Measurements from ENCODE around the gene TAF12. TPM values are rescaled to one million over a fixed set of nuclear protein-coding genes. Genes with fewer than 3 reads are reported as not detected.
"Not testable (repeated sequence)": the region's sequence is repeated elsewhere in the genome, so short reads cannot be mapped to it uniquely, and the experiment has no call there.

TAF12 gene
- total RNA-seq, 4 donors from 2014 or later, result 15.4 to 25.4 (median 18.4) TPM

DNA sequence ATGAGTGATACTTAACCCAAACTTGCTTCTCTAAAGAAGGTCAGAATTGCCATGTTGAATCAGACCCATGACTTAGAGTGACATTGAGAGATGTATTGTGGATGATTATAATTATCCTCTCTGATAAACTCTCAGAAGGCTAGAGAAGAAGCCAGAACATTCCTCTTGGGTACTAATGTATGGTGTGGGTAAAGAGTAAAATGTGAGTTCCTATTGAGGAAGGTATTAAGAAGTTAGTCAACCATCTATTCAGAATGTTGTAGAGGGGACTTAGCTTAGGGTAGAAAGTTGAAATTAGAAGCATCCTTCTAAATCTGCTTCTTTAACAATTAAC lies 33.0 kb upstream of the TAF12 start:
- no peaks in the 10 kb centered on the region for H3K27me3 ChIP-seq
- no peaks in the 10 kb centered on the region for H3K36me3 ChIP-seq
- no peak overlapping the region for H3K27ac ChIP-seq
- no peak overlapping the region for H3K4me3 ChIP-seq (replicated peaks in 1 of 3)
- intact Hi-C loops (cut with DNase I), result no loop called here
- no peaks in the 10 kb centered on the region for H3K4me1 ChIP-seq
- no peak for DNase-seq
- no peaks in the 10 kb centered on the region for H3K9me3 ChIP-seq
- TF ChIP-seq, protein P1, sequence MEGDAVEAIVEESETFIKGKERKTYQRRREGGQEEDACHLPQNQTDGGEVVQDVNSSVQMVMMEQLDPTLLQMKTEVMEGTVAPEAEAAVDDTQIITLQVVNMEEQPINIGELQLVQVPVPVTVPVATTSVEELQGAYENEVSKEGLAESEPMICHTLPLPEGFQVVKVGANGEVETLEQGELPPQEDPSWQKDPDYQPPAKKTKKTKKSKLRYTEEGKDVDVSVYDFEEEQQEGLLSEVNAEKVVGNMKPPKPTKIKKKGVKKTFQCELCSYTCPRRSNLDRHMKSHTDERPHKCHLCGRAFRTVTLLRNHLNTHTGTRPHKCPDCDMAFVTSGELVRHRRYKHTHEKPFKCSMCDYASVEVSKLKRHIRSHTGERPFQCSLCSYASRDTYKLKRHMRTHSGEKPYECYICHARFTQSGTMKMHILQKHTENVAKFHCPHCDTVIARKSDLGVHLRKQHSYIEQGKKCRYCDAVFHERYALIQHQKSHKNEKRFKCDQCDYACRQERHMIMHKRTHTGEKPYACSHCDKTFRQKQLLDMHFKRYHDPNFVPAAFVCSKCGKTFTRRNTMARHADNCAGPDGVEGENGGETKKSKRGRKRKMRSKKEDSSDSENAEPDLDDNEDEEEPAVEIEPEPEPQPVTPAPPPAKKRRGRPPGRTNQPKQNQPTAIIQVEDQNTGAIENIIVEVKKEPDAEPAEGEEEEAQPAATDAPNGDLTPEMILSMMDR (IDR thresholded peaks at IDR 0.05), result no peak
- no peak for TF ChIP-seq POLR2A (IDR thresholded peaks at IDR 0.05)

DNA sequence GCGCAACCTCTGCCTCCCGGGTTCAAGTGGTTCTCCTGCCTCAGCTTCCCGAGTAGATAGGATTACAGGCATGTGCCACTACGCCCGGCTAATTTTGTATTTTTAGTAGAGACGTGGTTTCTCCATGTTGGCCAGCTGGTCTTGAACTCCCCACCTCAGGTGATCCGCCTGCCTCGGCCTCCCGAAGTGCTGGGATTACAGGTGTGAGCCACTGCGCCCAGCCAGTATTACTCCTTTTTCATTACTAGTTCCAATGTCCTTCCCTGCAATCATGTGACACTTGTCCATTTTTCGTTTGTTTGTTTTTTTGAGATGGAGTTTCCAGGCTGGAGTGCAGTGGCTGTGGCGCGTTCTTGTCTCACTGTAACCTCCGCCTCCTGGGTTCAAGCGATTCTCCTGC lies 30.1 kb upstream of the TAF12 start:
- H3K9me3 ChIP-seq; DNase-seq; H3K27ac ChIP-seq; H3K27me3 ChIP-seq; H3K36me3 ChIP-seq; H3K4me1 ChIP-seq; H3K4me3 ChIP-seq (replicated peaks in 1 of 3); intact Hi-C loops (cut with DNase I): not testable (repeated sequence)
- WGBS, 2 donors, result 94 to 95% methylated on average over 15 of the region's 15 CpGs

DNA sequence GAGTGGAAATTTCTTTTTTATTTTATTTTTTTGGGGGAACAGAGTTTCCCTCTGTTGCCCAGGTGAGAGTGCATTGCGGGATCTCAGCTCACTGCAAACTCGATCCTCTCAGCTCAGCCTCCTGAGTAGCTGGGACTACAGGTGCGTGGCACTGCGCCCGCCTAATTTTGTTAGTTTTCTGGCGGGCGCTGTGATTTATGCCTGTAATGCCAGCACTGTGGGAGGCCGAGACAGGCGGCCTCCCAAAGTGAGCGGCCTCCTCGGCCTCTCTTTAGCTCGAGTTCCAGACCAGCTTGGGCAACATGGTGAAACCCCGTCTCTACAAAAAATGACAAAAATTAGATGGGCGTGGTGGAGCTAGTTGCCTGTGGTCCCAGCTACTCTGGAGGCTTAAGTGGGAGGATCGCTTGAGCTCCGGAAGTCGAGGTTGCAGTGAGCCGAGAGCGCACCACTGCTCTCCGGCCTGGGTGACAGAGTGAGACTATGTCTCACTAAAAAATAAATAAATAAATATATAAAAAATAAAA lies 28.4 kb upstream of the TAF12 start:
- Histone ChIP-seq H3K27me3 (no peaks in the 10 kb centered on the region), H3K36me3 (no peaks in the 10 kb centered on the region), H3K27ac (no peak overlapping the region), H3K4me3 (replicated peaks in 1 of 3) (no peak overlapping the region), H3K4me1 (peaks cover 9 to 16% of the 10 kb centered on the region in 2 donors), H3K9me3 (no peaks in the 10 kb centered on the region)
- TF ChIP-seq, protein P1 (IDR thresholded peaks at IDR 0.05), result no peak
- no peak for TF ChIP-seq POLR2A (IDR thresholded peaks at IDR 0.05)
- no peak for DNase-seq
- intact Hi-C loops (cut with DNase I), result no loop called here
- WGBS, 2 donors, result 95 to 96% methylated on average over 20 of the region's 20 CpGs

DNA sequence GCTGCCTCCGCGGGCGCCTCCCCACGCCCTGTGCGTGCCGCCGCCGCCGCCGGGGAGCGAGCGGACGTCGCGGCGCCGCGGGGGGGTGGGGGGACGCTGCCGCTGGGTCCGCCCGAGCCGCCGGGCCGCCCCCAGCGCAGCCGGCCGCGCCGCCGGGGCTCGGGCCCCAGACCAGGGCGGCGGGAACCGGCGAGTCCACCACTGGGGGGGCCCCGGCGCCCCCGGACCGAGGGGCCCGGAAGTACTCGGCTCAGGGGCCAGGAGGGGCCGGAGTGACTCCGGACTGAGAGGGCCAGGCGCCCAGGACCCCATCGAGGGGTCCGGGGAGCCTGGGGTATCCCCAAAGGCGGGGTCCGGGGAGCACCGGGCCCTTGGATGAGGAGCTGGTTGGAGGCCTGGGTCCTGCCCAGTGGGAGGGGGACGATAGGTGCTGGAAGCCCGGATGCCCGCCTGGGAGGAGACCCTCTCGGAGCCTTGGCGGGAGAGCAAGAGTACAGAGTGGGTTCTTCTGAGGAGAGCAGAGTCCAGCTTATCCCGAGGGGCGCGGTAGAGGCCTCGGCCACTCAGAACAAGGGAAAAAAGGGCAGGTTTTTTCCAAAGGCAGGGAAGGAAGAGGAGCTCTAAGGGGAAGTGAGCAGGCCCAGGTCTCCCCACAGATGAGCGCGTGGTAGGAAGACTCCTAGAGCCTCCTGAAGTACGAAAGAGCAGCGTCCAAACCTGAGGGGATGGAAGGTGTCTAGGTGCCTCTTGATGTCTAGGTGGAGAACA lies 26.3 kb upstream of the TAF12 start:
- Histone ChIP-seq H3K27me3 (no peaks in the 10 kb centered on the region), H3K4me1 (peaks cover 9 to 16% of the 10 kb centered on the region in 2 donors), H3K36me3 (no peaks in the 10 kb centered on the region), H3K27ac (peak overlapping the region; percentile 96 to 98 (median 97)), H3K4me3 (replicated peaks in 1 of 3) (peak overlapping the region; percentile 48 to 95 (median 90)), H3K9me3 (no peaks in the 10 kb centered on the region)
- intact Hi-C loops (cut with DNase I), result no loop called here
- TF ChIP-seq POLR2A (IDR thresholded peaks at IDR 0.05), result peak; percentile 25 to 49
- TF ChIP-seq, protein P1 (IDR thresholded peaks at IDR 0.05), result no peak
- 0 to 2% methylated on average over 12 to 16 of the region's 63 CpGs for WGBS, 2 donors
- peak; percentile 46 to 70 for DNase-seq

DNA sequence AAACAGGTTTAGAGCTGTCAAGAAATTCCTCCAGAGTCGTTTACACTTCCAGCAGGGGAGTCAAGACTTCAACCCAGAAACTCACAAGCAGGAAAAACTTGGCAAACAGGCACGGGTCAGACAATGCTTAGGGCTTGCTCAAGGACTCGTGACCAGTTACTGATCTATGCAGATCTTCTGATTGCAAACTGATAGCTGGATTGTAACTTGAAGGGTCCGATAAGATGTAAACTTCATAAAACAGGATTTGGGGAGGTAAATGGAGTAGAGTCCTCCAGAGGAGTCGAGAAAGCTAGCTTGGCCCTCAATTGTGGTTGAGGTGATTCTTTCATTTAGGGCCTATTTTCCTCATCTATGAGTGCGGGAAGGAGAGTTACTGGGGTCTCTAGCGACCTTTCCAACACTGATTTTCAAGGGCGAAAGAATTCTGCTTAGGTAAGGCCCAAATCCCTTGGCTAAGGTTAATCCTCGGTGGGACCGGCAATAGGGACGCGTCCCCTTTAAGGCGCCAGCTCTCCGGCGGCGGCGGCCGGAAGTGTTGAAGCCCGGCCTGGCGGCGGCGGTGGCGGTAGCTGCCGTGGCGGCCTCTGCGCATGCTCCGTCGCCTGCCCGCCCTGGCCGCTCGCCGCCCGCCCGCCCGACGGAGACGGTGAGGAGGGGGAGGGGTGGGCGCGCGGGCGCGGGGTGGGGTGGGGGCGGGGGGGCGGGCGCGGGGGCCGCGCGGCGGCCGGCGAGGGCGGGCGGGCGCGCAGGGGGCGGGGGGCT lies 25.5 kb upstream of the TAF12 start, which contains the start of gene GMEB1:
TSS of gene GMEB1 (plus strand) at position 594 of the 765 bp plus-strand sequence. CDS start 14,829 bp downstream, outside the sequence.
- intact Hi-C loops (cut with DNase I), result no loop called here
- DNase-seq, result peak; percentile 87 to 88
- WGBS, 2 donors, result 2 to 4% methylated on average over 7 to 21 of the region's 57 CpGs
- no peaks in the 10 kb centered on the region for H3K9me3 ChIP-seq
- H3K4me1 ChIP-seq, result peaks cover 9 to 16% of the 10 kb centered on the region in 2 donors
- H3K27ac ChIP-seq, result peak within 1 kb of the TSS; percentile 96 to 98 (median 97)
- peak within 1 kb of the TSS; percentile 48 to 95 (median 90) for H3K4me3 ChIP-seq (replicated peaks in 1 of 3)
- TF ChIP-seq, protein P1 (IDR thresholded peaks at IDR 0.05), result peak in 1 of 6 experiments; percentile 28
- peak in 1 of 2 donors; percentile 7 for TF ChIP-seq POLR2A (IDR thresholded peaks at IDR 0.05)
- no peaks in the 10 kb centered on the region for H3K27me3 ChIP-seq
- H3K36me3 ChIP-seq, result no peaks in the 10 kb centered on the region
